Gastroesophageal sphincter (tissue), 4 donors: ENCODE results near the gene PSMC1. TPM values are rescaled to one million over a fixed set of nuclear protein-coding genes. Genes with fewer than 3 reads are reported as not detected.

ENCODE experiments used
- ATAC-seq: fragments of 150-250 bp; one replicate; pipeline ENCODE4 v1.9.1; 2016; ENCODE audit warnings: mild to moderate bottlenecking, moderate library complexity
- H3K27ac ChIP-seq, 4 donors: fragments of 200-600 bp; sonication (generic) in 3 of 4; 1 replicate in 3 of 4; 2 replicates in 1 of 4; pipeline ENCODE4 v1.5.1; 2016 to 2019
- H3K27me3 ChIP-seq: fragments of 200-600 bp; sonication (generic); one replicate; pipeline ENCODE4 v1.5.1; 2019
- H3K36me3 ChIP-seq, 2 donors: fragments of 200-600 bp; sonication (generic); one replicate each; pipeline ENCODE4 v1.5.1; 2019; ENCODE audit warnings: control low read depth in 1 of 2
- H3K4me1 ChIP-seq, 3 donors: fragments of 200-600 bp; sonication (generic); 1 replicate in 2 of 3; 2 replicates in 1 of 3; pipeline ENCODE4 v1.5.1; 2016 to 2019; ENCODE audit warnings: control low read depth in 2 of 3
- H3K4me3 ChIP-seq, 2 donors: fragments of 200-600 bp; sonication (generic); one replicate each; pipeline ENCODE4 v1.5.1; 2019; ENCODE audit warnings: mild to moderate bottlenecking in 1 of 2, moderate library complexity in 1 of 2
- H3K9me3 ChIP-seq, 3 donors: fragments of 200-600 bp; sonication (generic); one replicate each; pipeline ENCODE4 v1.5.1; 2017 to 2019; ENCODE audit warnings: control low read depth in 2 of 3
- EP300 ChIP-seq: sonication (generic); formaldehyde crosslinking; IDR thresholded peaks from one replicate; pipeline ENCODE4 v1.6.1; 2017; ENCODE audit warnings: antibody characterized with exemption, mild to moderate bottlenecking
- POLR2A ChIP-seq, 2 donors: fragments of 450-650 bp; IDR thresholded peaks; one replicate each; pipeline ENCODE4 v1.6.1; 2017; ENCODE audit warnings: antibody characterized with exemption in 2 of 2, mild to moderate bottlenecking in 2 of 2, moderate library complexity in 1 of 2
- POLR2AphosphoS5 ChIP-seq: sonication (generic); formaldehyde crosslinking; IDR thresholded peaks from one replicate; pipeline ENCODE4 v1.6.1; 2017; ENCODE audit warnings: antibody characterized with exemption
- WGBS, 2 donors: methylation state at CpG; one replicate each; pipeline ENCODE4 v1.1.5; 2018; ENCODE audit warnings: low coverage in 1 of 2; 5-methylcytosine and 5-hydroxymethylcytosine counted together
- total RNA-seq, 4 donors: library from RNA; depleted of rRNA; stranded (reverse); fragments of >200 nt; gene quantifications; one replicate each; pipeline ENCODE4 v1.1.0, GENCODE V29; 2016
- TF ChIP-seq, protein P1 (sequence below), 4 experiments: fragments of 200-600 bp in 2 of 4; fragments of 450-650 bp in 2 of 4; sonication (generic) in 1 of 4; IDR thresholded peaks; one replicate each; pipeline ENCODE4 v1.5.1; 2017 to 2019; ENCODE audit warnings: antibody characterized with exemption in 4 of 4, mild to moderate bottlenecking in 2 of 4, moderate library complexity in 2 of 4

Gene PSMC1
- total RNA-seq, 4 donors from 2014 or later: 147 to 228 (median 150) TPM

DNA sequence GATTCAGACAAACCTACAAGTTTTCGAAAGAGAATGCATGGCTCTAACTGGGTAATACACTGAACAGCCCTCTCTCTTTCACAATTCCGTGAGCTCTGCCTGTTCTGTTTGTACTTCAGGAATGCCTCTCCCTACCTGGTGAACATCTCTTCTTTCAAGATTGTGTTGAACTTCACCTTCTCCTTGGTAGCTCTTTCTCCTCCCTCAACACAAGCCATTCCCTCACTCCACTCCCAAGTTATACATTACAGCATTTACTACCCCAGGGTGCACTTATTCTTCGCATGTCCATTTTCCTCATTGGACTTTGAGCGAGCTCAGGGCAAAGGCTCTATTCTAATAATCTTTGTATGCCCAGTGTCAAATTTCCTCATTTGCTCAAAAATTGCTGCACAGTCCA, 47.1 kb downstream of the PSMC1 start:
- WGBS, 2 donors: 86 to 94% methylated on average over 3 to 4 of the region's 4 CpGs
- H3K4me1 ChIP-seq: peaks cover 0 to 43% (median 12%) of the 10 kb centered on the region in 3 donors
- H3K27me3 ChIP-seq: no peaks in the 10 kb centered on the region
- peak overlapping the region in 1 of 4 donors; percentile 69 for H3K27ac ChIP-seq
- H3K36me3 ChIP-seq: peaks cover 0 to 63% of the 10 kb centered on the region in 2 donors
- no peaks in the 10 kb centered on the region for H3K9me3 ChIP-seq
- H3K4me3 ChIP-seq: no peak overlapping the region
- TF ChIP-seq, protein P1, sequence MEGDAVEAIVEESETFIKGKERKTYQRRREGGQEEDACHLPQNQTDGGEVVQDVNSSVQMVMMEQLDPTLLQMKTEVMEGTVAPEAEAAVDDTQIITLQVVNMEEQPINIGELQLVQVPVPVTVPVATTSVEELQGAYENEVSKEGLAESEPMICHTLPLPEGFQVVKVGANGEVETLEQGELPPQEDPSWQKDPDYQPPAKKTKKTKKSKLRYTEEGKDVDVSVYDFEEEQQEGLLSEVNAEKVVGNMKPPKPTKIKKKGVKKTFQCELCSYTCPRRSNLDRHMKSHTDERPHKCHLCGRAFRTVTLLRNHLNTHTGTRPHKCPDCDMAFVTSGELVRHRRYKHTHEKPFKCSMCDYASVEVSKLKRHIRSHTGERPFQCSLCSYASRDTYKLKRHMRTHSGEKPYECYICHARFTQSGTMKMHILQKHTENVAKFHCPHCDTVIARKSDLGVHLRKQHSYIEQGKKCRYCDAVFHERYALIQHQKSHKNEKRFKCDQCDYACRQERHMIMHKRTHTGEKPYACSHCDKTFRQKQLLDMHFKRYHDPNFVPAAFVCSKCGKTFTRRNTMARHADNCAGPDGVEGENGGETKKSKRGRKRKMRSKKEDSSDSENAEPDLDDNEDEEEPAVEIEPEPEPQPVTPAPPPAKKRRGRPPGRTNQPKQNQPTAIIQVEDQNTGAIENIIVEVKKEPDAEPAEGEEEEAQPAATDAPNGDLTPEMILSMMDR (IDR thresholded peaks at IDR 0.05): no peak
- TF ChIP-seq EP300 (no peak), POLR2AphosphoS5 (no peak), POLR2A (IDR thresholded peaks at IDR 0.05) (no peak)
- ATAC-seq: no peak

DNA sequence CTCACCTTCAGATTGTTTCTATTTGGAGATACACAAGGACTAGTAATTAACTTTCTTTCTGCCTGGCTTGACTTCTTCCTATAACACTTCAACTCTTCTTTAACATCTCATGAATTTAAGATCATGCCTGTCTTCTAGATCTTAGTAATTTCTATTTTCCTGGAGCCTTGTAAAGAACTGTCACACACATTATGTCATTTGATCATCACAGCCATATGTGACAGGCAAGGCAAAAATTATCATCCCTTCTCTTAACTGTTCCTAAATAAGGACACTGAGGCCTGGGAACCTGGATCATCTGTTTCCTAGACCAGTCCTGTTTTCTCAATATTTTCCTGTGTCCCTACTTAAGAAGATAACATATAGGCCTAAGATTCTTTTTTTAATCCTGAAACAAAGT, 48.1 kb downstream of the PSMC1 start:
- ATAC-seq: no peak
- Histone ChIP-seq H3K27me3 (no peaks in the 10 kb centered on the region), H3K9me3 (no peaks in the 10 kb centered on the region), H3K27ac (no peak overlapping the region), H3K4me3 (no peak overlapping the region), H3K36me3 (peaks cover 0 to 67% of the 10 kb centered on the region in 2 donors), H3K4me1 (peaks cover 0 to 33% (median 12%) of the 10 kb centered on the region in 3 donors)
- TF ChIP-seq EP300: no peak
- no peak for TF ChIP-seq POLR2A (IDR thresholded peaks at IDR 0.05)
- TF ChIP-seq, protein P1 (IDR thresholded peaks at IDR 0.05): no peak
- no peak for TF ChIP-seq POLR2AphosphoS5

DNA sequence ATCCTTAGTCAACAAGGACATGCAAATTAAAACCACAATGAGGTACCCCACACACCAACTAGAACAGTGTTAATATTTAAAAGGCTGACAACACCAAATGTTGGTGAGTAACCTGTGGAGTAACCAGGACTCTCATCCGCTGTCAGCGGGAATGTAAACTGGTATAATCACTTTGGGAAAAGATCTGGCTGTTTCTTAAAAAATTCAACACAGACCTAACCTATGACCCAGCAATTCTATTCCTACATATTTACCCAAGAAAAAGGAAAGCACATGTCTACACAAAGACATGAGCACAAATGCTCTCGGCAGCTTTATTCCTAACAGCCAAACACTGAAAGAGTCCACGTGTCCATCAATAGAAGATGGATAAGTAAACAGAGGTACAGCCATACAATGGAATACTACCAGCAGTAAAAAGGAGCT, 48.8 kb downstream of the PSMC1 start:
- Histone ChIP-seq H3K27me3 (no peaks in the 10 kb centered on the region), H3K9me3 (no peaks in the 10 kb centered on the region), H3K36me3 (peaks cover 0 to 72% of the 10 kb centered on the region in 2 donors), H3K27ac (no peak overlapping the region), H3K4me1 (peaks cover 0 to 26% (median 12%) of the 10 kb centered on the region in 3 donors), H3K4me3 (no peak overlapping the region)
- no peak for TF ChIP-seq POLR2AphosphoS5
- TF ChIP-seq POLR2A (IDR thresholded peaks at IDR 0.05): no peak
- no peak for TF ChIP-seq EP300
- TF ChIP-seq, protein P1 (IDR thresholded peaks at IDR 0.05): no peak
- 40 to 94% methylated on average over 1 to 3 of the region's 4 CpGs for WGBS, 2 donors
- ATAC-seq: no peak

GRCh38 chr14:90308561-90308960, 52.2 kb downstream of the PSMC1 start:
- Histone ChIP-seq H3K27me3 (no peaks in the 10 kb centered on the region), H3K27ac (no peak overlapping the region), H3K4me3 (no peak overlapping the region), H3K36me3 (peaks cover 3 to 94% of the 10 kb centered on the region in 2 donors), H3K4me1 (no peaks in the 10 kb centered on the region), H3K9me3 (no peaks in the 10 kb centered on the region)
- no peak for ATAC-seq
- WGBS, 2 donors: 90 to 95% methylated on average over 3 to 7 of the region's 7 CpGs
- TF ChIP-seq POLR2A (IDR thresholded peaks at IDR 0.05): no peak
- TF ChIP-seq, protein P1 (IDR thresholded peaks at IDR 0.05): no peak
- no peak for TF ChIP-seq POLR2AphosphoS5
- TF ChIP-seq EP300: no peak

- no peak for ATAC-seq
- WGBS, 2 donors: 78 to 88% methylated on average over 2 of the region's 2 CpGs
- TF ChIP-seq POLR2A (IDR thresholded peaks at IDR 0.05) (no peak), POLR2AphosphoS5 (no peak)
- TF ChIP-seq, protein P1 (IDR thresholded peaks at IDR 0.05): no peak
- Histone ChIP-seq H3K27me3 (no peaks in the 10 kb centered on the region), H3K9me3 (no peaks in the 10 kb centered on the region), H3K27ac (no peak overlapping the region), H3K4me3 (no peak overlapping the region), H3K4me1 (peaks cover 0 to 8% (median 0%) of the 10 kb centered on the region in 3 donors), H3K36me3 (peaks cover 9 to 62% of the 10 kb centered on the region in 2 donors)
These were observed 60.9 kb downstream of the PSMC1 start for GRCh38 chr14:90317286-90317685.
